ENCODE results near the gene ARHGEF12.

ARHGEF12 gene

GRCh38 chr11:120326228-120326627, 10.0 kb upstream of the ARHGEF12 start:
- DNase-seq (ENCODE audit: low read depth, low spot score): peak; percentile 47
- TF ChIP-seq, protein P1, sequence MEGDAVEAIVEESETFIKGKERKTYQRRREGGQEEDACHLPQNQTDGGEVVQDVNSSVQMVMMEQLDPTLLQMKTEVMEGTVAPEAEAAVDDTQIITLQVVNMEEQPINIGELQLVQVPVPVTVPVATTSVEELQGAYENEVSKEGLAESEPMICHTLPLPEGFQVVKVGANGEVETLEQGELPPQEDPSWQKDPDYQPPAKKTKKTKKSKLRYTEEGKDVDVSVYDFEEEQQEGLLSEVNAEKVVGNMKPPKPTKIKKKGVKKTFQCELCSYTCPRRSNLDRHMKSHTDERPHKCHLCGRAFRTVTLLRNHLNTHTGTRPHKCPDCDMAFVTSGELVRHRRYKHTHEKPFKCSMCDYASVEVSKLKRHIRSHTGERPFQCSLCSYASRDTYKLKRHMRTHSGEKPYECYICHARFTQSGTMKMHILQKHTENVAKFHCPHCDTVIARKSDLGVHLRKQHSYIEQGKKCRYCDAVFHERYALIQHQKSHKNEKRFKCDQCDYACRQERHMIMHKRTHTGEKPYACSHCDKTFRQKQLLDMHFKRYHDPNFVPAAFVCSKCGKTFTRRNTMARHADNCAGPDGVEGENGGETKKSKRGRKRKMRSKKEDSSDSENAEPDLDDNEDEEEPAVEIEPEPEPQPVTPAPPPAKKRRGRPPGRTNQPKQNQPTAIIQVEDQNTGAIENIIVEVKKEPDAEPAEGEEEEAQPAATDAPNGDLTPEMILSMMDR (IDR thresholded peaks at IDR 0.05; ENCODE audit: low read depth, low read length): no peak
- in situ Hi-C loops (cut with HindIII; ENCODE audit: low sequenced_read_pairs): no loop called here
- H3K4me3 ChIP-seq (ENCODE audit: low read depth, low read length): peak overlapping the region; percentile 61

DNA sequence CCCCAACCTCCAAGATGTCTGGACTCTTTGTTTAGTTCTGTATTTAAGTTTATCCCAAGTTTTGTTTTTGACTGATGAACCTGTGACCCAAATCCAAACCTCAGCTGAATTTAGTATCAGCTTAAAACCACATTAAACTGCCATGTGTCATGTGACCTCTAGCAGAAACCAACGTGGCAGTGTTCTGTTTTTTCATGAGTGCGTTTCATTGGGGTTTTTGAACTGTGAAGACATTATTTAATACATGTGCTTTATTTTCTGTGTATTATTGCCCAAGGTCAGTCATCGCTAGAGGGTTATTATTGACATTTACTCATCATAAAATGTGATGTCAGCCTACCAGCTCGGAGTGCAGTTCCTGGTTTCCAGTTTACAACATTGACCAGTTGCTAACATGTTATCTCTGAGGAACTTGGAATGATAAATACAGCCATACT, 9.3 kb upstream of the ARHGEF12 start:
- TF ChIP-seq, protein P1 (IDR thresholded peaks at IDR 0.05; ENCODE audit: low read depth, low read length): no peak
- H3K4me3 ChIP-seq (ENCODE audit: low read depth, low read length): no peak overlapping the region
- DNase-seq (ENCODE audit: low read depth, low spot score): no peak
- in situ Hi-C loops (cut with HindIII; ENCODE audit: low sequenced_read_pairs): no loop called here

DNA sequence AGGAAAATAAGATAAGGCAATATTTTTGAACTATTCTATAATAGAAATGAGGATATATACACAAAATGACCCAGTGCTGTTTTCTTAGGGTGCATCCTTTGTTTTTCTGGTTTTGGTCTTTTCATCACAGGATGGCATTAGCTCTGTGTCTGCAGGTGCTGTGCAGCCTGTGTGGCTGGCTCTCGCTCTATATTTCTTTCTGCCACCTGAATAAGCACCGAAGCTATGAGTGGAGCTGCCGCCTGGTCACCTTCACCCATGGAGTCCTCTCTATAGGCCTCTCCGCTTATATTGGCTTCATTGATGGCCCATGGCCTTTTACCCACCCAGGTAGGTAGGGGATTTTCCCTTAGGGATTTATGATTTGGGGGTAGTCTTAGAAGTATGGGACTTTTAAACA, 8.9 kb upstream of the ARHGEF12 start:
- H3K4me3 ChIP-seq (ENCODE audit: low read depth, low read length): no peak overlapping the region
- in situ Hi-C loops (cut with HindIII; ENCODE audit: low sequenced_read_pairs): no loop called here
- DNase-seq (ENCODE audit: low read depth, low spot score): no peak
- TF ChIP-seq, protein P1 (IDR thresholded peaks at IDR 0.05; ENCODE audit: low read depth, low read length): no peak

DNA sequence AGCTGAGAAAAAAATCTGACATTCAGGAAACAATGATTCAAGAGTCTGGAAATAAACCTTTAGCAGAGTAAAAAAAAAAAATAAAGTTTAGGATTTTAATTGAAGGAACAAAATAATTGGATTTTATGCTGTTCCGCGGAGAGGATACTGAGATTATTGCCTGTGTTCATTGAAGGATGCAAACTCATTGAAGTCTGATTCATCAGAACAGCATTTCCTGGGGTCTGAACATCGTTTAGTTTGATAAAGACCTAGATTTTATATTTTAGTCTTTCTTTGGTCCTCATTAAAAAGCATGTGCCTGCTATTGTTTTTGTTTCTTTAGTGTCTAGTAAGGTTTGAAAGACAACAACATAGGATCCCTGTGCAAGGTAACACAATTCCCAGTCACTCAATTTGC, 6.7 kb upstream of the ARHGEF12 start:
- TF ChIP-seq, protein P1 (IDR thresholded peaks at IDR 0.05; ENCODE audit: low read depth, low read length): no peak
- in situ Hi-C loops (cut with HindIII; ENCODE audit: low sequenced_read_pairs): no loop called here
- DNase-seq (ENCODE audit: low read depth, low spot score): no peak
- no peak overlapping the region for H3K4me3 ChIP-seq (ENCODE audit: low read depth, low read length)

GRCh38 chr11:120330045-120330444, 6.2 kb upstream of the ARHGEF12 start:
- in situ Hi-C loops (cut with HindIII; ENCODE audit: low sequenced_read_pairs): no loop called here
- no peak overlapping the region for H3K4me3 ChIP-seq (ENCODE audit: low read depth, low read length)
- TF ChIP-seq, protein P1 (IDR thresholded peaks at IDR 0.05; ENCODE audit: low read depth, low read length): no peak
- no peak for DNase-seq (ENCODE audit: low read depth, low spot score)

DNA sequence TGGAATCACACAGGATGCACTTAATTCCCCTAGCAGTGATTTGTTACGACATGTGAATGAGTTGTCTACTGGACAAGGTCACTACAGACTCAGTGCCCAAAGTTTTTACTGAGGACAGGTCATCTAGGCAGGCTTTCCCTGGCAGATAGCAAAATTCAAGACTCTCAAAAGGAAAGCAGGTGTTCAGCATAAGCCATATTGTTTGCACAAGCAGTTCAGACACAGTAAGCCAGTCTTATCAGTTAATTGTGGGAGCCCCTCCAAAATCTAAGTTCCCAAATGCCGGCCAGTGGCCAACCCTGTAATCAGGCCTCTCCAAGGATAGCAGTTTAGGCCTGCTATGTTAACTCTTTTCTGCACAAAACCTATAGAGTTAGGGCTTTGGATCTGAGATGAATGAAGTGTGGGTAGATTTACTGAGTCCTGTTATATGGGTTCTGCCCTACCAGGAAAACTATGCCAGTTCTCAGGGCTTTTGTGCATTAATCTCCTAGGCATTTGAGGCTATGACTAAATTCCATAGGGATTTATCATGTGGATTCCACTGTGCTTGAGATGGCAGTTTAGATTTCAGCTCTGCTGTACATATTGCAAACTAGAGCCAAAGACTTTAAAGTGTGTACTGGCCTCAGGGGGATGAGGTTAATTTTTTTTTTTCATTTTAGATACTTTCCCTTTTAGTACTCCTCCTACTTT, 4.8 kb upstream of the ARHGEF12 start:
- in situ Hi-C loops (cut with HindIII; ENCODE audit: low sequenced_read_pairs): no loop called here
- peak; percentile 87 for DNase-seq (ENCODE audit: low read depth, low spot score)
- TF ChIP-seq, protein P1 (IDR thresholded peaks at IDR 0.05; ENCODE audit: low read depth, low read length): no peak
- H3K4me3 ChIP-seq (ENCODE audit: low read depth, low read length): no peak overlapping the region
